IMR-90 (cell line): ENCODE results near the gene ANKRD52. TPM values are rescaled to one million over a fixed set of nuclear protein-coding genes. Genes with fewer than 3 reads are reported as not detected.
"Not testable (repeated sequence)": the region's sequence is repeated elsewhere in the genome, so short reads cannot be mapped to it uniquely, and the experiment has no call there.

Experiments
- ATAC-seq: fragments of 200-7000 bp; cut with Tn5 transposase; 2 replicates; pipeline ENCODE4 v1.9.1; 2020; ENCODE audit warnings: low read depth, mild to moderate bottlenecking, moderate library complexity
- BruUV-seq: library from RNA; stranded (reverse); fragments of 400-500 nt; replicated peaks from 2 replicates; lab custom pipeline; 2021; lab: Mats Ljungman, UMichigan
- CTCF ChIA-PET: fragments of 300-600 bp; formaldehyde crosslinking; extraction: SDS; loops from one replicate; lab custom pipeline; 2021; ENCODE audit warnings: antibody characterized with exemption; lab: Yijun Ruan, JAX
- POLR2A ChIA-PET: fragments of 300-600 bp; sonication (Branson Sonifier 250); formaldehyde crosslinking; loops from one replicate; lab custom pipeline; 2022; ENCODE audit warnings: antibody characterized with exemption; ENCODE audit not compliant: unreplicated experiment; lab: Charles Lee
- DNase-seq: peaks from one replicate; pipeline ENCODE4 v3.0.0; 2013
- H2AFZ ChIP-seq: replicated peaks from 2 replicates; pipeline ENCODE3; 2013; ENCODE audit warnings: low read length, mild to moderate bottlenecking; ENCODE audit not compliant: poor library complexity
- H2AK5ac ChIP-seq: 2 replicates; pipeline ENCODE4 v1.6.1; 2013; ENCODE audit warnings: low read depth, low read length, inconsistent platforms
- H2AK9ac ChIP-seq: replicated peaks from 2 replicates; pipeline ENCODE3; 2013; ENCODE audit warnings: mild to moderate bottlenecking, low read depth, low read length, moderate library complexity; ENCODE audit not compliant: poor library complexity
- H2BK120ac ChIP-seq: 2 replicates; pipeline ENCODE4 v1.6.1; 2013; ENCODE audit warnings: low read depth, low read length, inconsistent platforms
- H2BK15ac ChIP-seq: 3 replicates; pipeline ENCODE4 v1.6.1; 2013; ENCODE audit warnings: low read depth, low read length, inconsistent platforms
- H2BK20ac ChIP-seq: 2 replicates; pipeline ENCODE4 v1.6.1; 2013; ENCODE audit warnings: low read depth, mild to moderate bottlenecking, inconsistent platforms, low read length, moderate library complexity
- H2BK5ac ChIP-seq: 2 replicates; pipeline ENCODE4 v1.6.1; 2013; ENCODE audit warnings: mild to moderate bottlenecking, low read depth, low read length, inconsistent platforms; ENCODE audit not compliant: poor library complexity, severe bottlenecking
- H3K14ac ChIP-seq: replicated peaks from 2 replicates; pipeline ENCODE4 v1.6.1; 2013; ENCODE audit warnings: low read depth, low read length, inconsistent platforms
- H3K18ac ChIP-seq: 2 replicates; pipeline ENCODE4 v1.6.1; 2013; ENCODE audit warnings: low read depth, low read length, control low read depth
- H3K23ac ChIP-seq: 2 replicates; pipeline ENCODE4 v1.6.1; 2013; ENCODE audit warnings: low read depth, low read length, inconsistent platforms
- H3K27ac ChIP-seq: 2 replicates; pipeline ENCODE4 v1.5.1; 2013; ENCODE audit warnings: mild to moderate bottlenecking, control low read depth, low read length; ENCODE audit not compliant: insufficient read depth
- H3K27me3 ChIP-seq: 2 replicates; pipeline ENCODE4 v1.6.1; 2013; ENCODE audit warnings: low read length; ENCODE audit not compliant: control insufficient read depth, insufficient read depth
- H3K36me3 ChIP-seq: 2 replicates; pipeline ENCODE4 v1.6.1; 2013; ENCODE audit warnings: low read length, mixed read lengths; ENCODE audit not compliant: control insufficient read depth, insufficient read depth
- H3K4ac ChIP-seq: 2 replicates; pipeline ENCODE4 v1.6.1; 2013; ENCODE audit warnings: low read depth, low read length, inconsistent platforms
- H3K4me1 ChIP-seq: 2 replicates; pipeline ENCODE4 v1.6.1; 2013; ENCODE audit warnings: low read length, mixed read lengths; ENCODE audit not compliant: control insufficient read depth, insufficient read depth
- H3K4me2 ChIP-seq: 2 replicates; pipeline ENCODE4 v1.6.1; 2013; ENCODE audit warnings: low read depth, mild to moderate bottlenecking, control low read depth, low read length, moderate library complexity
- H3K4me3 ChIP-seq: 2 replicates; pipeline ENCODE4 v1.5.1; 2013; ENCODE audit warnings: low read depth, mild to moderate bottlenecking, control low read depth, low read length, moderate library complexity; ENCODE audit not compliant: insufficient read depth
- H3K56ac ChIP-seq: 2 replicates; pipeline ENCODE4 v1.6.1; 2013; ENCODE audit warnings: low read length, inconsistent platforms; ENCODE audit not compliant: insufficient read depth; ENCODE audit errors: extremely low read depth
- H3K79me1 ChIP-seq, 2 experiments: 2 replicates each; pipeline ENCODE4 v1.6.1; 2013; ENCODE audit warnings: low read length in 2 of 2, inconsistent platforms in 1 of 2, low read depth in 1 of 2
- H3K9ac ChIP-seq: 2 replicates; pipeline ENCODE4 v1.6.1; 2013; ENCODE audit warnings: low read depth, low read length, control low read depth
- H3K9me1 ChIP-seq: 2 replicates; pipeline ENCODE4 v1.6.1; 2013; ENCODE audit warnings: low read length, inconsistent platforms; ENCODE audit not compliant: insufficient read depth
- H3K9me3 ChIP-seq: 2 replicates; pipeline ENCODE4 v1.6.1; 2013; ENCODE audit warnings: low read length; ENCODE audit not compliant: control insufficient read depth, insufficient read depth
- H4K20me1 ChIP-seq: 2 replicates; pipeline ENCODE4 v1.6.1; 2013; ENCODE audit warnings: low read length, inconsistent platforms; ENCODE audit not compliant: insufficient read depth
- H4K5ac ChIP-seq: 2 replicates; pipeline ENCODE4 v1.6.1; 2013; ENCODE audit warnings: mild to moderate bottlenecking, low read depth, low read length, control low read depth
- H4K8ac ChIP-seq, 2 experiments: 2 replicates each; pipeline ENCODE4 v1.6.1; 2013; ENCODE audit warnings: low read depth in 2 of 2, low read length in 2 of 2, control low read depth in 1 of 2, inconsistent platforms in 1 of 2
- H4K91ac ChIP-seq: 2 replicates; pipeline ENCODE4 v1.6.1; 2013; ENCODE audit warnings: low read depth, low read length, inconsistent platforms; ENCODE audit not compliant: insufficient read depth
- CEBPB ChIP-seq: IDR thresholded peaks from 2 replicates; pipeline ENCODE4 v1.6.1; 2012; ENCODE audit warnings: low read depth, low read length, improper control_type of control experiment
- FOS ChIP-seq: fragments of 150-350 bp; IDR thresholded peaks from 2 replicates; pipeline ENCODE4 v1.6.1; 2016; ENCODE audit warnings: low read depth, low read length
- MAZ ChIP-seq: IDR thresholded peaks from 2 replicates; pipeline ENCODE4 v1.6.1; 2012; ENCODE audit warnings: low read depth, mild to moderate bottlenecking, low read length, improper control_type of control experiment, moderate library complexity, borderline replicate concordance
- RAD21 ChIP-seq: IDR thresholded peaks from 2 replicates; pipeline ENCODE4 v1.6.1; 2012; ENCODE audit warnings: low read length, improper control_type of control experiment
- WGBS, 2 experiments: methylation state at CpG; one replicate each; pipeline versions ENCODE4 v1.1.5 to v1.1.7; 2013; ENCODE audit warnings: missing lambda C conversion rate in 2 of 2; ENCODE audit not compliant: insufficient read length in 1 of 2; ENCODE audit errors: extremely low coverage in 2 of 2; 5-methylcytosine and 5-hydroxymethylcytosine counted together
- dilution Hi-C: fragments of 300-500 bp; cut with HindIII; formaldehyde crosslinking; loops from one replicate; pipeline ENCODE4 v1.14.3; 2018; ENCODE audit warnings: low sequenced_read_pairs; ENCODE audit not compliant: unreplicated experiment
- in situ Hi-C: fragments of 300-500 bp; cut with MboI; formaldehyde crosslinking; loops from 3 replicates; pipeline ENCODE4 v1.14.3; 2019; ENCODE audit warnings: low sequenced_read_pairs, inconsistent platforms, mixed read lengths
- intact Hi-C: fragments of 100-400 bp; cut with micrococcal nuclease; formaldehyde crosslinking; loops from 2 replicates; pipeline ENCODE4 v1.10.0; 2022
- polyA plus RNA-seq, 3 experiments: library from polyadenylated mRNA; depleted of rRNA; stranded (reverse); fragments of >200 nt; gene quantifications; 2 replicates each; pipeline ENCODE4 v1.2.3, GENCODE V29; 2012; ENCODE audit warnings: low replicate concordance in 1 of 3
- total RNA-seq: library from RNA; depleted of rRNA; stranded (reverse); fragments of >200 nt; gene quantifications from 2 replicates; pipeline ENCODE4 v1.2.3, GENCODE V29; 2012

Gene ANKRD52
- total and polyA plus RNA-seq, 2 of the 4 experiments (the other 2 are of a cell fraction): 15.4 to 35.9 TPM

DNA sequence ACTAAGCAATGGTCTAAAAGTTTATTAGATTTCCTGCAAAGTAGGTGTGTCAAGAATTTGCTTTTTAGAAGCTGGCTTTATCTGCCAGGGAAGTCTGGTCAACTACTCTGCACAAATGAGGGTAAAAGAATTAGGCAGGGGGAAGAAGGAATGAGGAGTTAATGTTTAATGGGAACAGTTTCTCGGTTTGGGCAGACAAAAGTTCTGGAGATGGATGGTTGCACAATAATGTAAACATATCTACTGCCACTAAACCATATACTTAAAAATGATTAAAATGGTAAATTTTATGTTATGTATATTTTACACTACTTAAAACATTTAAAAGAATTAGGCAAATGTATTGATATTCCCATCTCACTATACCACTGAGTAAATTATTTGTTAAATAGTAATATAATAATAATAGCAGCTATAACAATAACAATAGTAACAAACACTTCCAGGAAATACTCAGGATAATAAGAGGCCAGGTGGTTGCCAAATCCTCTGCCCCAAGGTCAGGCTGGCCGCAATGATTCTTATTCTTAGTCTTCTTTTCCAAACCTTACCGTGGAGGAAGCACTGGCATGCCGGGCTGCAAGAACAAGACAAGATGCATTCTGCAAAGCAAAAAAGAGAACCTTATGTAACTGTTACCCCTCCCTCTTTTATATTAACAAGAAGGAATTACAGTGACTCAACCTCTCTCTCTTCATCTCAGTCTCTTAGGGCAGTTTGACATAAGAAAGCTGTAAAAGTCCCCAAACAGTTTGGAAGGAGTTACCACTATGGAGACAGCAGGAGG lies 28.1 kb upstream of the ANKRD52 start:
- Histone ChIP-seq H3K79me1 (peaks cover 33 to 55% of the 10 kb centered on the region in 2 experiments), H3K4me1 (peaks cover 4% of the 10 kb centered on the region; the same call in 1 of the 2 replicates), H4K5ac (no peak overlapping the region), H4K8ac (no peak overlapping the region), H2AFZ (no peak overlapping the region), H4K20me1 (peaks cover 14% of the 10 kb centered on the region), H2BK20ac (no peak overlapping the region), H2BK15ac (no peak overlapping the region), H3K56ac (no peak overlapping the region), H3K18ac (no peak overlapping the region), H3K36me3 (peaks cover 35% of the 10 kb centered on the region), H3K4ac (no peak overlapping the region), H2AK9ac (no peak overlapping the region), H4K91ac (no peak overlapping the region), H3K27me3 (no peaks in the 10 kb centered on the region), H3K4me2 (no peak overlapping the region), H3K9me3 (no peaks in the 10 kb centered on the region), H2BK120ac (no peak overlapping the region), H3K23ac (no peak overlapping the region), H2BK5ac (no peak overlapping the region), H3K14ac (no peak overlapping the region), H3K27ac (peak overlapping the region; percentile 23; the same call in 1 of the 2 replicates), H2AK5ac (no peak overlapping the region), H3K4me3 (no peak overlapping the region), H3K9me1 (no peaks in the 10 kb centered on the region), H3K9ac (no peak overlapping the region)
- DNase-seq: no peak
- no TSS peak for BruUV-seq
- no peak; the same call in 1 of the 2 replicates for ATAC-seq
- dilution Hi-C loops: no loop called here
- intact Hi-C loops: no loop called here
- in situ Hi-C loops: no loop called here
- ChIA-PET POLR2A (no interaction called here), CTCF (interaction anchor here (0.6 to 1.0 kb wide), 2 partner anchors 96 to 178 kb away, joined by 3 to 4 read pairs; no protein-coding TSS in a partner anchor)
- TF ChIP-seq RAD21 (no peak), MAZ (no peak), CEBPB (peak; percentile 70), FOS (no peak)
- WGBS, 2 experiments: no CpG with 5 or more reads among the region's 4 CpGs

DNA sequence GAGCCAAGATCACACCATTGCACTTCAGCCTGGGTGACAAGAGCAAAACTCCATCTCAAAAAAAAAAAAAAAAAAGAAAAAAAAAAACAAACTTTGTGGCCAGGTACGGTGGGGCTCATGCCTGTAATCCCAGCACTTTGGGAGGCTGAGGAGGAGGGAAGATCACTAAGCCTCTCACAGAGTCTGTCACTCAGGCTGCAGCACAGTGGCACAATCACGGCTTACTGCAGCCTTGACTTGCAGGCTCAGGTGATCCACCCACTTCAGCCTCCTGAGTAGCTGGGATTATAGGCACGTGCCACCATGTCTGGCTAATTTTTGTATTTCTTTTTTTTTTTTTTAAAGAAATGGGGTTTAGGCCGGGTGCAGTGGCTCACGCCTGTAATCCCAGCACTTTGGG lies 26.1 kb upstream of the ANKRD52 start:
- POLR2A ChIA-PET, dilution Hi-C loops, H3K56ac ChIP-seq, H2AK9ac ChIP-seq, H3K4me1 ChIP-seq, intact Hi-C loops, H3K18ac ChIP-seq, H2BK20ac ChIP-seq, H2BK15ac ChIP-seq, H3K27ac ChIP-seq, H3K4me2 ChIP-seq, H3K27me3 ChIP-seq, H2AK5ac ChIP-seq, H4K8ac ChIP-seq, H3K9me1 ChIP-seq, DNase-seq, H3K4me3 ChIP-seq, H2BK5ac ChIP-seq, H3K4ac ChIP-seq, H3K9me3 ChIP-seq, H2BK120ac ChIP-seq, H4K5ac ChIP-seq, in situ Hi-C loops, H2AFZ ChIP-seq, H3K14ac ChIP-seq, H4K91ac ChIP-seq, H3K9ac ChIP-seq, BruUV-seq, H3K23ac ChIP-seq, ATAC-seq: not testable (repeated sequence)
- Histone ChIP-seq H3K79me1 (peaks cover 28 to 43% of the 10 kb centered on the region in 2 experiments), H4K20me1 (peaks cover 14% of the 10 kb centered on the region), H3K36me3 (peaks cover 38% of the 10 kb centered on the region)
- WGBS, 2 experiments: no CpG with 5 or more reads among the region's 5 CpGs
- CTCF ChIA-PET: interaction anchor here (0.6 to 0.7 kb wide), 2 partner anchors 10 to 179 kb away, joined by 3 read pairs; no protein-coding TSS in a partner anchor
